ENCODE measurements around the gene ACER3. TPM values are rescaled to one million over a fixed set of nuclear protein-coding genes. Genes with fewer than 3 reads are reported as not detected.
A peak's percentile ranks its signal among the peaks of the same experiment; 100 is the strongest.
"Not testable (repeated sequence)": the region's sequence is repeated elsewhere in the genome, so short reads cannot be mapped to it uniquely, and the experiment has no call there.

ACER3 gene
- total and polyA plus RNA-seq, 8 donors: 2.0 to 13.2 (median 5.9) TPM

- ATAC-seq (no peak), DNase-seq (no peak), FAIRE-seq (no peak)
- no peaks in the 10 kb centered on the region for H3K36me3 ChIP-seq
- H3K4me3 ChIP-seq: no peak overlapping the region
- 61 to 63% methylated on average over 6 of the region's 6 CpGs for WGBS, 2 donors
- no peaks in the 10 kb centered on the region for H3K27me3 ChIP-seq
- intact Hi-C loops (cut with DNase I): no loop called here
- TF ChIP-seq CTCF (IDR thresholded peaks at IDR 0.05): no peak
- H3K4me1 ChIP-seq: peaks cover 3 to 12% (median 12%) of the 10 kb centered on the region in 3 donors
- H3K27ac ChIP-seq: no peak overlapping the region
- H3K9me3 ChIP-seq: no peaks in the 10 kb centered on the region
These were observed 2.8 kb upstream of the ACER3 start for GRCh38 chr11:76857781-76858410.

GRCh38 chr11:76859708-76860227 lies 950 bp upstream of the ACER3 start:
- H3K4me1 ChIP-seq: peaks cover 3 to 12% (median 12%) of the 10 kb centered on the region in 3 donors
- H3K36me3 ChIP-seq: no peaks in the 10 kb centered on the region
- no peak overlapping the region for H3K4me3 ChIP-seq
- DNase-seq (peak in 1 of 6 donors; percentile 41), ATAC-seq (no peak), FAIRE-seq (no peak)
- no peaks in the 10 kb centered on the region for H3K9me3 ChIP-seq
- no peak for TF ChIP-seq CTCF (IDR thresholded peaks at IDR 0.05)
- H3K27me3 ChIP-seq: no peaks in the 10 kb centered on the region
- peak overlapping the region in 1 of 4 donors; percentile 55 for H3K27ac ChIP-seq
- intact Hi-C loops (cut with DNase I): no loop called here
- WGBS, 2 donors: 95% methylated on average over 14 of the region's 14 CpGs

- Histone ChIP-seq H3K9me3 (no peaks in the 10 kb centered on the region), H3K4me3 (peak overlapping the region; percentile 48 to 77 (median 50)), H3K27ac (peak overlapping the region in 2 of 4 donors; percentile 12 to 70), H3K27me3 (no peaks in the 10 kb centered on the region), H3K36me3 (no peaks in the 10 kb centered on the region), H3K4me1 (peaks cover 3 to 12% (median 12%) of the 10 kb centered on the region in 3 donors)
- DNase-seq (no peak), FAIRE-seq (no peak), ATAC-seq (peak in 1 of 4 donors; percentile 2)
- intact Hi-C loops (cut with DNase I): no loop called here
- WGBS, 2 donors: 13% methylated on average over 6 of the region's 6 CpGs
- no peak for TF ChIP-seq CTCF (IDR thresholded peaks at IDR 0.05)
These were observed 804 bp downstream of the ACER3 start for GRCh38 chr11:76861490-76861953.

- DNase-seq; H3K36me3 ChIP-seq; H3K9me3 ChIP-seq; FAIRE-seq; H3K27me3 ChIP-seq; ATAC-seq; H3K27ac ChIP-seq; intact Hi-C loops (cut with DNase I); H3K4me3 ChIP-seq: not testable (repeated sequence)
- 86 to 92% methylated on average over 2 of the region's 2 CpGs for WGBS, 2 donors
- peaks cover 3 to 12% (median 12%) of the 10 kb centered on the region in 3 donors for H3K4me1 ChIP-seq
These were observed 2.1 kb downstream of the ACER3 start for GRCh38 chr11:76862794-76863193.

- Histone ChIP-seq H3K36me3 (no peaks in the 10 kb centered on the region), H3K4me1 (peaks cover 3 to 12% (median 12%) of the 10 kb centered on the region in 3 donors), H3K9me3 (no peaks in the 10 kb centered on the region), H3K27ac (no peak overlapping the region), H3K4me3 (no peak overlapping the region), H3K27me3 (no peaks in the 10 kb centered on the region)
- TF ChIP-seq CTCF (IDR thresholded peaks at IDR 0.05): no peak
- DNase-seq (no peak), FAIRE-seq (no peak), ATAC-seq (no peak)
- intact Hi-C loops (cut with DNase I): no loop called here
- 91 to 95% methylated on average over 3 of the region's 3 CpGs for whole genome bisulfite sequencing, 2 donors
These were observed 2.6 kb downstream of the ACER3 start for GRCh38 chr11:76863196-76863777.
